PC-9 (cell line): ENCODE measurements around the gene CAST.
"Not testable (repeated sequence)": the region's sequence is repeated elsewhere in the genome, so short reads cannot be mapped to it uniquely, and the experiment has no call there.

Experiments
- EZH2 ChIP-seq: fragments of 200-600 bp; sonication (generic); IDR thresholded peaks from 2 replicates; pipeline ENCODE4 v1.8.0; 2017; ENCODE audit warnings: antibody characterized with exemption, low read depth
- TF ChIP-seq, protein P1 (sequence below): fragments of 200-600 bp; sonication (generic); conservative IDR thresholded peaks from 2 replicates; pipeline ENCODE4 v1.6.1; 2017; ENCODE audit warnings: mixed run types, antibody characterized with exemption, mild to moderate bottlenecking, moderate library complexity

DNA sequence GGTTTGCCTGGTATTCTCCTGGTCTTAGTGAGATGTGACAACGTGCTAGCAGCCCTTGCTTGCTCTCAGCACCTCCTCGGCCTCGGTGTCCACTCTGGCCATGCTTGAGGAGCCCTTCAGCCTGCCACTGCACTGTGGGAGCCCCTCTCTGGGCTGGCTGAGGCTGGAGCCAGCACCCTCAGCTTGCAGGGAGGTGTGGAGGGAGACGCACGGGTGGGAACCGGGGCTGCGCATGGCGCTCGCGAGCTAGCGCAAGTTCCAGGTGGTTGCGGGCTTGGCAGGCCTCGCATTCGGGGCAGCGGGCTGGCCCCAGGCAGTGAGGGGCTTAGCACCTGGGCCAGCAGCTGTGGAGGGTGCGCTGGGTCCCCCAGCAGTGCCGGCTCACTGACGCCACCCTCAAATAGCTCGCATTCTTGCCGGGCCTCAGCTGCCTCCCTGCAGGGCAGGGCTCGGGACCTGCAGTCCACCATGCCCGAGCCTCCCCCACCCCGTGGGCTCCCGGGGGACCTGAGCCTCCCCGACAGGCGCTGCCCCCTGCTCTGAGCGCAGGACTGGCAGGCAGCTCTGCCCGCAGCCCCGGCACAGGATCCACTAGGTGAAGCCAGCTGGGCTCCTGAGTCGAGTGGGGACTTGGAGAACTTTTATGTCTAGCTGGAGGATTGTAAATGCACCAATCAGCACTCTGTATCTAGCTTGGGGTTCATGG lies 43.7 kb upstream of the CAST start:
- TF ChIP-seq, protein P1, sequence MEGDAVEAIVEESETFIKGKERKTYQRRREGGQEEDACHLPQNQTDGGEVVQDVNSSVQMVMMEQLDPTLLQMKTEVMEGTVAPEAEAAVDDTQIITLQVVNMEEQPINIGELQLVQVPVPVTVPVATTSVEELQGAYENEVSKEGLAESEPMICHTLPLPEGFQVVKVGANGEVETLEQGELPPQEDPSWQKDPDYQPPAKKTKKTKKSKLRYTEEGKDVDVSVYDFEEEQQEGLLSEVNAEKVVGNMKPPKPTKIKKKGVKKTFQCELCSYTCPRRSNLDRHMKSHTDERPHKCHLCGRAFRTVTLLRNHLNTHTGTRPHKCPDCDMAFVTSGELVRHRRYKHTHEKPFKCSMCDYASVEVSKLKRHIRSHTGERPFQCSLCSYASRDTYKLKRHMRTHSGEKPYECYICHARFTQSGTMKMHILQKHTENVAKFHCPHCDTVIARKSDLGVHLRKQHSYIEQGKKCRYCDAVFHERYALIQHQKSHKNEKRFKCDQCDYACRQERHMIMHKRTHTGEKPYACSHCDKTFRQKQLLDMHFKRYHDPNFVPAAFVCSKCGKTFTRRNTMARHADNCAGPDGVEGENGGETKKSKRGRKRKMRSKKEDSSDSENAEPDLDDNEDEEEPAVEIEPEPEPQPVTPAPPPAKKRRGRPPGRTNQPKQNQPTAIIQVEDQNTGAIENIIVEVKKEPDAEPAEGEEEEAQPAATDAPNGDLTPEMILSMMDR: not testable (repeated sequence)
- not testable (repeated sequence) for TF ChIP-seq EZH2
